Endothelial cell of umbilical vein (primary cell): ENCODE results near the gene TOP3B. TPM values are rescaled to one million over a fixed set of nuclear protein-coding genes. Genes with fewer than 3 reads are reported as not detected.

Experiments used
- BruUV-seq: library from RNA; stranded (reverse); fragments of 400-500 nt; replicated peaks from 2 replicates; lab custom pipeline; 2021; lab: Mats Ljungman, UMichigan
- CTCF ChIA-PET: fragments of 300-600, 350-600 bp; sonication (Branson Sonifier 250); formaldehyde crosslinking; loops from one replicate; lab custom pipeline; 2021; ENCODE audit warnings: antibody characterized with exemption, inconsistent platforms; lab: Charles Lee
- POLR2A ChIA-PET: fragments of 300-600, 350-600 bp; sonication (Branson Sonifier 250); formaldehyde crosslinking; loops from one replicate; lab custom pipeline; 2021; ENCODE audit warnings: antibody characterized with exemption, inconsistent platforms; lab: Charles Lee
- DNase-seq: peaks from one replicate; pipeline ENCODE4 v3.0.0-alpha.2; 2011; ENCODE audit warnings: low read depth, low spot score
- FAIRE-seq: peaks from 2 replicates; lab custom pipeline; 2011; peaks lifted over from hg19 to GRCh38; lab: Jason Lieb, UNC
- H2AFZ ChIP-seq: 2 replicates; pipeline ENCODE4 v1.6.0; 2012; ENCODE audit warnings: low read depth, low read length, control low read depth, inconsistent platforms
- H3K27ac ChIP-seq: 2 replicates; pipeline ENCODE4 v1.5.1; 2011; ENCODE audit warnings: low read depth, mild to moderate bottlenecking, control low read depth, low read length, moderate library complexity; ENCODE audit not compliant: insufficient read depth
- H3K27me3 ChIP-seq, 2 experiments: 2 replicates each; pipeline versions ENCODE4 v1.6.0 to v1.6.1; 2011; ENCODE audit warnings: low read length in 2 of 2, mixed read lengths in 1 of 2; ENCODE audit not compliant: control insufficient read depth in 2 of 2, insufficient read depth in 2 of 2
- H3K36me3 ChIP-seq, 2 experiments: 2 replicates in 1 of 2; 3 replicates in 1 of 2; pipeline ENCODE4 v1.5.1; 2011; ENCODE audit warnings: low read length in 2 of 2, mild to moderate bottlenecking in 1 of 2, moderate library complexity in 1 of 2; ENCODE audit not compliant: control insufficient read depth in 2 of 2, insufficient read depth in 2 of 2; ENCODE audit errors: extremely low read depth in 1 of 2
- H3K4me1 ChIP-seq: 3 replicates; pipeline ENCODE4 v1.5.1; 2011; ENCODE audit warnings: mild to moderate bottlenecking, low read length; ENCODE audit not compliant: control insufficient read depth, insufficient read depth; ENCODE audit errors: extremely low read depth
- H3K4me2 ChIP-seq: 2 replicates; pipeline ENCODE4 v1.6.1; 2011; ENCODE audit warnings: low read length, control low read depth, mixed read lengths; ENCODE audit not compliant: insufficient read depth
- H3K4me3 ChIP-seq, 3 experiments: fragments of 200-600 bp in 1 of 3; sonication (generic), shearing (Covaris generic) in 1 of 3; replicated peaks in 1 of 3; 2 replicates each; pipeline ENCODE4 v1.5.1; 2011 to 2016; ENCODE audit warnings: control low read depth in 3 of 3, low read length in 3 of 3, mild to moderate bottlenecking in 2 of 3, inconsistent platforms in 1 of 3, low read depth in 1 of 3, moderate library complexity in 1 of 3; ENCODE audit not compliant: insufficient read depth in 1 of 3
- H3K79me2 ChIP-seq: 2 replicates; pipeline ENCODE4 v1.6.0; 2012; ENCODE audit warnings: low read length, inconsistent platforms; ENCODE audit not compliant: control insufficient read depth, insufficient read depth
- H3K9ac ChIP-seq: replicated peaks from 2 replicates; pipeline ENCODE3; 2011; ENCODE audit warnings: low read length, control low read depth; ENCODE audit not compliant: insufficient read depth; ENCODE audit errors: extremely low read depth
- H3K9me1 ChIP-seq: replicated peaks from 3 replicates; pipeline ENCODE4 v1.6.0; 2011; ENCODE audit warnings: mild to moderate bottlenecking, low read length; ENCODE audit not compliant: control insufficient read depth, insufficient read depth; ENCODE audit errors: extremely low read depth
- H3K9me3 ChIP-seq: replicated peaks from 2 replicates; pipeline ENCODE4 v1.5.1; 2012; ENCODE audit warnings: low read length, inconsistent platforms; ENCODE audit not compliant: control insufficient read depth, insufficient read depth
- H4K20me1 ChIP-seq: replicated peaks from 2 replicates; pipeline ENCODE3; 2011; ENCODE audit warnings: mild to moderate bottlenecking, low read length; ENCODE audit not compliant: control insufficient read depth, insufficient read depth; ENCODE audit errors: extremely low read depth
- EZH2 ChIP-seq: IDR thresholded peaks from 2 replicates; pipeline ENCODE4 v1.6.1; 2012; ENCODE audit warnings: borderline replicate concordance, low read depth, mild to moderate bottlenecking, moderate library complexity, low read length, inconsistent platforms; ENCODE audit not compliant: severe bottlenecking
- FOS ChIP-seq: IDR thresholded peaks from 2 replicates; pipeline ENCODE4 v1.6.1; 2011; ENCODE audit warnings: mild to moderate bottlenecking, low read length, moderate library complexity, borderline replicate concordance; ENCODE audit not compliant: insufficient read depth
- JUN ChIP-seq: IDR thresholded peaks from 2 replicates; pipeline ENCODE4 v1.6.1; 2011; ENCODE audit warnings: borderline replicate concordance, low read depth; ENCODE audit not compliant: insufficient read length, insufficient read depth
- MAX ChIP-seq: IDR thresholded peaks from 2 replicates; pipeline ENCODE4 v1.6.1; 2011; ENCODE audit not compliant: insufficient read depth, insufficient read length
- MYC ChIP-seq: IDR thresholded peaks from one replicate; pipeline ENCODE4 v1.6.1; 2011; ENCODE audit warnings: mild to moderate bottlenecking, low read depth, low read length
- POLR2A ChIP-seq: IDR thresholded peaks from 2 replicates; pipeline ENCODE4 v1.6.1; 2012; ENCODE audit warnings: low read depth, mild to moderate bottlenecking, control low read depth, low read length
- POLR2AphosphoS5 ChIP-seq: IDR thresholded peaks from 2 replicates; pipeline ENCODE4 v1.6.1; 2012; ENCODE audit warnings: low read depth, mild to moderate bottlenecking, control low read depth, low read length, moderate library complexity; ENCODE audit not compliant: insufficient read depth
- dilution Hi-C: fragments of 300-500 bp; cut with MboI; formaldehyde crosslinking; loops from one replicate; pipeline ENCODE4 v1.15.0; 2019; ENCODE audit warnings: low sequenced_read_pairs; ENCODE audit not compliant: extremely low pct_ligation_motif_present
- intact Hi-C: fragments of 100-400 bp; cut with micrococcal nuclease; formaldehyde crosslinking; loops from one replicate; pipeline ENCODE4 v1.10.0; 2022
- polyA plus RNA-seq, 4 experiments: library from polyadenylated mRNA; depleted of rRNA in 3 of 4; stranded (reverse) in 3 of 4; unstranded in 1 of 4; fragments of >200 nt; gene quantifications; 2 replicates each; pipeline versions ENCODE4 v1.2.1 to v1.2.3, GENCODE V29; 2011 to 2012; ENCODE audit warnings: missing spikeins in 1 of 4
- total RNA-seq: library from RNA; stranded (reverse); gene quantifications from 2 replicates; pipeline ENCODE4 v1.2.3, GENCODE V29; 2021
- TF ChIP-seq, protein P1 (sequence below), 2 donors: IDR thresholded peaks; 1 replicate in 1 of 2; 2 replicates in 1 of 2; pipeline ENCODE4 v1.5.1; 2011; ENCODE audit warnings: low read length in 2 of 2, mild to moderate bottlenecking in 2 of 2, moderate library complexity in 2 of 2, control low read depth in 1 of 2, inconsistent platforms in 1 of 2, low read depth in 1 of 2; ENCODE audit not compliant: insufficient read depth in 1 of 2; ENCODE audit errors: extremely low read depth in 1 of 2

Gene TOP3B
- total and polyA plus RNA-seq, 2 donors (not counting 3 experiments of a cell fraction or from before 2014, with no cell fraction given), result 25.2 to 56.5 TPM

- FAIRE-seq, result no peak
Observed at GRCh38 chr22:22011964-22012363, 29.4 kb upstream of the TOP3B start.

More at GRCh38 chr22:22011964-22012363, 29.4 kb upstream of the TOP3B start:
- ChIA-PET POLR2A (no interaction called here), CTCF (no interaction called here)
- Histone ChIP-seq H3K4me3 (no peak overlapping the region), H4K20me1 (no peaks in the 10 kb centered on the region), H3K9ac (no peak overlapping the region), H3K36me3 (no peaks in the 10 kb centered on the region), H3K79me2 (no peaks in the 10 kb centered on the region), H3K4me1 (no peaks in the 10 kb centered on the region), H3K9me1 (no peaks in the 10 kb centered on the region), H2AFZ (no peak overlapping the region), H3K27me3 (peaks cover 11 to 19% of the 10 kb centered on the region in 2 experiments), H3K4me2 (no peak overlapping the region), H3K27ac (no peak overlapping the region), H3K9me3 (no peaks in the 10 kb centered on the region)
- BruUV-seq, result no TSS peak
- no peak for TF ChIP-seq MAX
- no peak for TF ChIP-seq JUN
- no peak for TF ChIP-seq FOS
- TF ChIP-seq, protein P1, sequence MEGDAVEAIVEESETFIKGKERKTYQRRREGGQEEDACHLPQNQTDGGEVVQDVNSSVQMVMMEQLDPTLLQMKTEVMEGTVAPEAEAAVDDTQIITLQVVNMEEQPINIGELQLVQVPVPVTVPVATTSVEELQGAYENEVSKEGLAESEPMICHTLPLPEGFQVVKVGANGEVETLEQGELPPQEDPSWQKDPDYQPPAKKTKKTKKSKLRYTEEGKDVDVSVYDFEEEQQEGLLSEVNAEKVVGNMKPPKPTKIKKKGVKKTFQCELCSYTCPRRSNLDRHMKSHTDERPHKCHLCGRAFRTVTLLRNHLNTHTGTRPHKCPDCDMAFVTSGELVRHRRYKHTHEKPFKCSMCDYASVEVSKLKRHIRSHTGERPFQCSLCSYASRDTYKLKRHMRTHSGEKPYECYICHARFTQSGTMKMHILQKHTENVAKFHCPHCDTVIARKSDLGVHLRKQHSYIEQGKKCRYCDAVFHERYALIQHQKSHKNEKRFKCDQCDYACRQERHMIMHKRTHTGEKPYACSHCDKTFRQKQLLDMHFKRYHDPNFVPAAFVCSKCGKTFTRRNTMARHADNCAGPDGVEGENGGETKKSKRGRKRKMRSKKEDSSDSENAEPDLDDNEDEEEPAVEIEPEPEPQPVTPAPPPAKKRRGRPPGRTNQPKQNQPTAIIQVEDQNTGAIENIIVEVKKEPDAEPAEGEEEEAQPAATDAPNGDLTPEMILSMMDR (IDR thresholded peaks at IDR 0.05; ENCODE audit: extremely low read depth in 1 of 2, insufficient read depth in 1 of 2, low read depth in 1 of 2, low read length in 2 of 2), result no peak
- no peak for TF ChIP-seq EZH2
- no peak for TF ChIP-seq POLR2A
- TF ChIP-seq MYC, result no peak
- TF ChIP-seq POLR2AphosphoS5, result no peak
- no peak for DNase-seq
- dilution Hi-C loops, result no loop called here
- intact Hi-C loops, result no loop called here
